OCI-LY1 (cell line): Measurements from ENCODE around the gene EVC2.

Source experiments
- H2AFZ ChIP-seq: fragments of 200-600 bp; sonication (generic), shearing (Covaris generic); 2 replicates; pipeline ENCODE4 v1.6.0; 2014; ENCODE audit warnings: antibody characterized with exemption, mild to moderate bottlenecking, low read length
- H3F3A ChIP-seq: fragments of 200-600 bp; sonication (generic), shearing (Covaris generic); 2 replicates; pipeline ENCODE4 v1.6.0; 2014; ENCODE audit warnings: mild to moderate bottlenecking, antibody characterized with exemption, low read length, moderate library complexity; ENCODE audit not compliant: insufficient read depth
- H3K27ac ChIP-seq: fragments of 200-600 bp; sonication (generic); 2 replicates; pipeline ENCODE4 v1.5.1; 2014; ENCODE audit warnings: low read length, mixed run types, mild to moderate bottlenecking, low read depth; ENCODE audit not compliant: poor library complexity, severe bottlenecking
- H3K27me3 ChIP-seq: fragments of 200-600 bp; sonication (generic); 2 replicates; pipeline ENCODE4 v1.6.0; 2014; ENCODE audit warnings: antibody characterized with exemption, mild to moderate bottlenecking, low read length, moderate library complexity; ENCODE audit not compliant: insufficient read depth
- H3K36me3 ChIP-seq: fragments of 200-600 bp; sonication (generic); 2 replicates; pipeline ENCODE4 v1.6.1; 2014; ENCODE audit warnings: mild to moderate bottlenecking, antibody characterized with exemption, low read length, moderate library complexity, mixed read lengths; ENCODE audit not compliant: insufficient read depth
- H3K4me1 ChIP-seq: fragments of 200-600 bp; sonication (generic); 2 replicates; pipeline ENCODE4 v1.5.1; 2014; ENCODE audit warnings: mild to moderate bottlenecking, low read length, moderate library complexity; ENCODE audit not compliant: insufficient read depth, severe bottlenecking
- H3K4me2 ChIP-seq: fragments of 200-600 bp; sonication (generic), shearing (Covaris generic); 2 replicates; pipeline ENCODE4 v1.6.1; 2014; ENCODE audit warnings: low read length
- H3K4me3 ChIP-seq: fragments of 200-600 bp; sonication (generic); 2 replicates; pipeline ENCODE4 v1.5.1; 2014; ENCODE audit warnings: low read length, low read depth, mild to moderate bottlenecking, mixed read lengths; ENCODE audit not compliant: poor library complexity, severe bottlenecking
- H3K79me2 ChIP-seq: fragments of 200-600 bp; shearing (Covaris generic); 2 replicates; pipeline ENCODE4 v1.6.1; 2016; ENCODE audit warnings: mixed run types, low read length, mixed read lengths; ENCODE audit not compliant: insufficient read depth
- H3K9ac ChIP-seq: fragments of 200-600 bp; sonication (generic), shearing (Covaris generic); 2 replicates; pipeline ENCODE4 v1.6.1; 2014; ENCODE audit warnings: mild to moderate bottlenecking, low read length, mixed read lengths
- H3K9me2 ChIP-seq: fragments of 200-600 bp; sonication (generic), shearing (Covaris generic); 2 replicates; pipeline ENCODE4 v1.6.1; 2014; ENCODE audit warnings: low read depth, mild to moderate bottlenecking, low read length, mixed read lengths
- H3K9me3 ChIP-seq: fragments of 200-600 bp; shearing (Covaris generic); 2 replicates; pipeline ENCODE4 v1.6.1; 2014; ENCODE audit warnings: low read length, mixed read lengths
- H4K20me1 ChIP-seq: fragments of 200-600 bp; sonication (generic), shearing (Covaris generic); 2 replicates; pipeline ENCODE4 v1.6.0; 2016; ENCODE audit warnings: mild to moderate bottlenecking, low read length; ENCODE audit not compliant: insufficient read depth
- EZH2 ChIP-seq: fragments of 200-600 bp; sonication (generic), shearing (Covaris generic); IDR thresholded peaks from 2 replicates; pipeline ENCODE4 v1.8.0; 2017; ENCODE audit warnings: borderline replicate concordance, mixed run types, mild to moderate bottlenecking, antibody characterized with exemption, low read length, moderate library complexity, mixed read lengths
- TF ChIP-seq, protein P1 (sequence below): fragments of 200-600 bp; sonication (generic), shearing (Covaris generic); IDR thresholded peaks from 2 replicates; pipeline ENCODE4 v1.5.1; 2017; ENCODE audit warnings: mild to moderate bottlenecking, antibody characterized with exemption, low read length, moderate library complexity, mixed read lengths

Gene EVC2

DNA sequence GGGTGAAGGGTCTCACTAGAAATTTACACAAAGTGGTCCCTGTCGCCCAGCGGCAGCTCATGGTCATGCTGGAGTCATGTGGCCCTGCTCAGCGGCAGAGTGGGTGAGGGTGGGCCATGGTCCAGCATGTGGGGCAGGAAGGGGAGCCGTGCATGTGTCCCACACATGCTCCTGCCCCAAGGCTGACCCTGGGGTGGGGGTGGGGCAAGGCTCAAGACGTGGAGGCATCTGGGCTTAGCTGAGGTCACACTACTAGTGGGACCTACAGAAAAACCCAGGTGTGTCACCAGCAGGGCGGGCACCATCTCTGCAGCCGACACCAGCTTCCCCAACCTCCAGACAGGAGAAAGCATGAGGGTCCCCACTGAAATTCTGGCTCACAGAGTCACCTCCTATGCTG, 45.0 kb upstream of the EVC2 start:
- Histone ChIP-seq H3K36me3 (0 out of 2 replicates have a peak, but pooled peaks cover 4% of the 10 kb centered on the region), H3K79me2 (no peaks in the 10 kb centered on the region), H3F3A (no peaks in the 10 kb centered on the region), H2AFZ (no peak overlapping the region), H3K9me2 (no peaks in the 10 kb centered on the region), H3K9ac (no peak overlapping the region), H3K27ac (no peak overlapping the region), H3K4me2 (no peak overlapping the region), H3K4me1 (no peaks in the 10 kb centered on the region), H3K4me3 (no peak overlapping the region), H3K9me3 (no peaks in the 10 kb centered on the region), H3K27me3 (no peaks in the 10 kb centered on the region), H4K20me1 (no peaks in the 10 kb centered on the region)
- TF ChIP-seq, protein P1, sequence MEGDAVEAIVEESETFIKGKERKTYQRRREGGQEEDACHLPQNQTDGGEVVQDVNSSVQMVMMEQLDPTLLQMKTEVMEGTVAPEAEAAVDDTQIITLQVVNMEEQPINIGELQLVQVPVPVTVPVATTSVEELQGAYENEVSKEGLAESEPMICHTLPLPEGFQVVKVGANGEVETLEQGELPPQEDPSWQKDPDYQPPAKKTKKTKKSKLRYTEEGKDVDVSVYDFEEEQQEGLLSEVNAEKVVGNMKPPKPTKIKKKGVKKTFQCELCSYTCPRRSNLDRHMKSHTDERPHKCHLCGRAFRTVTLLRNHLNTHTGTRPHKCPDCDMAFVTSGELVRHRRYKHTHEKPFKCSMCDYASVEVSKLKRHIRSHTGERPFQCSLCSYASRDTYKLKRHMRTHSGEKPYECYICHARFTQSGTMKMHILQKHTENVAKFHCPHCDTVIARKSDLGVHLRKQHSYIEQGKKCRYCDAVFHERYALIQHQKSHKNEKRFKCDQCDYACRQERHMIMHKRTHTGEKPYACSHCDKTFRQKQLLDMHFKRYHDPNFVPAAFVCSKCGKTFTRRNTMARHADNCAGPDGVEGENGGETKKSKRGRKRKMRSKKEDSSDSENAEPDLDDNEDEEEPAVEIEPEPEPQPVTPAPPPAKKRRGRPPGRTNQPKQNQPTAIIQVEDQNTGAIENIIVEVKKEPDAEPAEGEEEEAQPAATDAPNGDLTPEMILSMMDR, result no peak
- no peak for TF ChIP-seq EZH2

DNA sequence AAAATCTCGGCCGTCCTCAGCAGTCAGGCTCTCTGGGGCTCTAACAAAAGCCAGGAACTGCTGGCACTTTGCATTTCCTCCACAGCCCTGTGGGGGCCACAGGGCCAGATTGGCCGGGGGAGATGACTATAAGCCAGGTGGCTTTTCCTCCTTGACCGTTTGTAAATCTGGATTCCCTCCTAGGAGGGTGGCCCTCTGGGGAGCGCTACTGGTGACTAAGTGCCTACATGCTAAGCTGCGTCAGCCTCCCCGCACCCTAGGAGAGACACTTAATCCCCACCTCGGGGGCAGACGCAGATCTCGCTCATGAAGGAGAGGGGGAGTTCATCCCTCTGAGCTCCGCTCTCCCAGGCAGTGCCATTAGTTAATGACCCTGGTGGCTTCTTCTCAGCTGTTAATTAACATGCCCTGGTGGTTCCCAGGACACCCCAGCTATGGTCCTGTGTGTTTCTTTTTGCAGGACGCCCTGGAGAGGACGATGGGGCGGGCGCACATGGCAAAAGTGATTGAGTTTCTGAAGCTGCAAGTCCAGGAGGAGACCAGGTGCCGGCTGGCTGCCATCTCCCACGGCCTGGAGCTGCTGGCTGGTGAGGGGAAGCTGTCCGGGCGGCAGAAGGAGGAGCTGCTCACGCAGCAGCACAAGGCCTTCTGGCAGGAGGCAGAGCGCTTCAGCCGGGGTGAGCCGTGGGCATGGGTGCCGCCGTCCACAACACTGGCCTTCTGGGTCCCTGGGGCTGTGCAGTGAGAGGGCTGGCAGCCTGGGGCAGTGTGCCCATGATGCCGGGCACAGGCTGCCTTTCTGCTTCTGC, 44.2 kb upstream of the EVC2 start:
- Histone ChIP-seq H3K36me3 (0 out of 2 replicates have a peak, but pooled peaks cover 4% of the 10 kb centered on the region), H3K27ac (no peak overlapping the region), H3K9ac (no peak overlapping the region), H3K9me2 (no peaks in the 10 kb centered on the region), H3F3A (no peaks in the 10 kb centered on the region), H4K20me1 (no peaks in the 10 kb centered on the region), H3K27me3 (no peaks in the 10 kb centered on the region), H3K79me2 (no peaks in the 10 kb centered on the region), H3K4me3 (no peak overlapping the region), H3K4me1 (no peaks in the 10 kb centered on the region), H2AFZ (no peak overlapping the region), H3K4me2 (no peak overlapping the region), H3K9me3 (no peaks in the 10 kb centered on the region)
- TF ChIP-seq, protein P1, result no peak
- no peak for TF ChIP-seq EZH2

DNA sequence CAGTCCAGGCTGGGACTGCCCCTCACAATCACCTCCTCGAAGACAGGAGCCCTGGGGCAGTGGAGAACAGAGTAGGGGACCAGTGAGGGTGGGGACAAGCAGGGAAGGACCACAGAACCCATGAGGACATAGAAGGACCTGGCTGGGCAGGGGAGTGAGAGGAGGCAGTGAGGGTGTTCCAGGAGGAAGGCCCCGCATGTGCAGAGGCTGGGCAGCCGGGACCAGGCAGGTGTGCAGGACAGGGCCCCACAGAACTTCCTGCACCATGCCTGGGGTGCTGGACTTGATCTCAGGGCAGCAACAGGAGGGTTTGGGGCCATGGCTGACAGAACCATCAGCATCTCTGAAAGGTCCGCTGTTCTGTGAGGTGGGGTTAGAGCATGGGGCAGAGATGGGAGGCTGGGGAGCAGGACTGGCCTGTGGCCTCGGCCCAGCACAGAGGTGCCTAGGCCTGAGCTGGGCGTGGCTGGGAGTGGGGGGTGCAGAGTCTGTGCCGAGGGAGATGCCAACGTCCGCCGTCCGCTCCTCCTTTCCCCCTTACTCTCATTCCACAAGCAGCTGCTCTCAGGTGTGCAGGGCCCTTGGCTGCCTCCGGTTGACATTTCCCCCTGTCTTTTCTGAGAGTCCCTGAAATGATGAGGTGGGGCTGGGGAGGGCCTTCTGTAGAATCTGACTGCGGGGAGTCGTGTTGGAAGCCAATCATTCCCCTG, 43.5 kb upstream of the EVC2 start:
- Histone ChIP-seq H3K9me2 (no peaks in the 10 kb centered on the region), H4K20me1 (no peaks in the 10 kb centered on the region), H3K27ac (no peak overlapping the region), H3F3A (no peaks in the 10 kb centered on the region), H3K27me3 (no peaks in the 10 kb centered on the region), H3K9me3 (no peaks in the 10 kb centered on the region), H2AFZ (no peak overlapping the region), H3K4me1 (no peaks in the 10 kb centered on the region), H3K9ac (no peak overlapping the region), H3K36me3 (0 out of 2 replicates have a peak, but pooled peaks cover 4% of the 10 kb centered on the region), H3K4me2 (no peak overlapping the region), H3K79me2 (no peaks in the 10 kb centered on the region), H3K4me3 (no peak overlapping the region)
- TF ChIP-seq, protein P1, result no peak
- TF ChIP-seq EZH2, result no peak
